ENCODE measurements around the gene IFT81.
"Not testable (repeated sequence)": the region's sequence is repeated elsewhere in the genome, so short reads cannot be mapped to it uniquely, and the experiment has no call there.

The IFT81 gene

GRCh38 chr12:110124269-110124995, at the start of gene IFT81:
IFT81 (plus strand) TSS chr12:110124357; CDS start chr12:110127381, 3,024 bp downstream.
- peak; percentile 26 for DNase-seq

- no peak for DNase-seq
These were observed 48.3 kb upstream of the IFT81 start for GRCh38 chr12:110075880-110076279.

DNA sequence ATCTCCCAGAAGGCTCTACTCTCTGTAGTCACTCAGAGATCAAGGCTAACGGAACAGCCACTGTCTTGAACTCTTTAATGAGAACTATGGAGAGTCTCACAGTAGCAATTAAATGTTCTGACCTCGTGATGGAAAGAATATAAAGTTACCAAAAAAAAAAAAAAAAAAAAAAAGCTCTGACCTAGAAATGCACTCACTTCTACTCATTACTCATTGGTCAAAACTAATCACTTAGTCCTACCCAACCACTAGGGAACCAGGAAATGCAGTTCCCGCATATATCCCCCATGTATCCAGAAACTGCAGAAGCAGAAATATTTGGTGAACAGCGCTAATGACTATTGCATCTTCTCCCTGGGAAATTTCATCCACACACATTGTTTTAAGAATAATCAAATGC, 46.4 kb upstream of the IFT81 start:
- no peak for DNase-seq

DNA sequence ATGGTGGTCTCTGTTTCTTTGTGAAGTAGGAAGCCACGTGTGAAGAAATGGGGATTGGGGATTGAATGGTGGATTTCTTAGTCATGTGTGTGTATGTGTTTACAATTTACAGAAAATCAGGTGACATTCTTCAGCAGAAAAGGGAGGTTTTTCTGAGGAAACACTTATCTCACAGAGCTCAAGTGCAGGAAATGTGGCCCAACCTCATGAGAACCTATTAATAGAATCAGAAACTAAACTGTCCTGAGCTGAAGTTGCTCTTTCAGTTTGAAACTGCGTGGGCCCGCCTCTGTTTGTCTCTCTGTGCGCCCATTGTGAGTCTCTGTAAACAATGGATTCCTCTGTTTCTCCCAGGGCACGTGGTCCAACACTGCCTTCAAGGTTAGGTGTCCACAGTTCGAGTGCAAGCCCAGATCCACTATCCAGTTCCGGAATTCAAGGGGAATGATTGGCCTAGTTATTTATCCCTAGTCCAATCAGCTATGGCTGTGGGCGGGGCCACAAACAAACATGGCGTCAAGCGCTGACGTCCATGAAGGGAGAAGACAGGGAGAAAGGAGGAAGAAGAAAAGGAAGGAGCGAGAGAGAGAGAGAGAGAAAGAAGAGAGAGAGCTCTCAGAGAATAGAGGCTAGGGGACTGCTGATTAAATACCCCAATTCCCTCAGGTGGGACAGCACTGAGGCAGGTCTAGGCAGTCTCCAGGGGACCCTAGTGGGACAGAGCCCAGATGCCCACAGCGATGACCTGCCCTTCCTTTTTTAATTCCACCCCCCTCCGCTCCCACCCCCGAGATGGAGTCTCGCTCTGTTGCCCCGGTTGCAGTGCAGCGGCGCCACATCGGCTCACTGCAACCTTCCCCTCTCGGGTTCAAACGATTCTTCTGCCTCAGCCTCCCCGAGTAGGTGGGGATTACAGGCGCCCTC, 44.4 kb upstream of the IFT81 start:
- DNase-seq = no peak

DNA sequence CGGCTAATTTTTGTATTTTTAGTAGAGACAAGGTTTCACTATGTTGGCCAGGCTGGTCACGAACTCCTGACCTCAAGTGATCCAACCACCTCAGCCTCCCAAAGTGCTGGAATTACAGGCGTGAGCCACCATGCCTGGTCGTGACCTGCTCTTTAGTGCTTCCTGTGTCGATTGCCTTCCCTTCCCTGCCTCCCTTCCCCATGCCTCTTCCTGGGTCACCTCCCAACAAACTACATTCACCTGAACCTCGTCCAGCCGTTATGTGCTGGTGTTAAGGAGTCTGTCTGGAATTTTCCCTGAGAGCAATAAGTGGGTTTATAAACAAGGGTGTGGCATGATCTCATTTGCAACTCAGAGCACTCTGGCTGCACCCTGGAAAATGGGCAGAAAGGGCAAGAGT, 43.7 kb upstream of the IFT81 start:
- no peak for DNase-seq

DNA sequence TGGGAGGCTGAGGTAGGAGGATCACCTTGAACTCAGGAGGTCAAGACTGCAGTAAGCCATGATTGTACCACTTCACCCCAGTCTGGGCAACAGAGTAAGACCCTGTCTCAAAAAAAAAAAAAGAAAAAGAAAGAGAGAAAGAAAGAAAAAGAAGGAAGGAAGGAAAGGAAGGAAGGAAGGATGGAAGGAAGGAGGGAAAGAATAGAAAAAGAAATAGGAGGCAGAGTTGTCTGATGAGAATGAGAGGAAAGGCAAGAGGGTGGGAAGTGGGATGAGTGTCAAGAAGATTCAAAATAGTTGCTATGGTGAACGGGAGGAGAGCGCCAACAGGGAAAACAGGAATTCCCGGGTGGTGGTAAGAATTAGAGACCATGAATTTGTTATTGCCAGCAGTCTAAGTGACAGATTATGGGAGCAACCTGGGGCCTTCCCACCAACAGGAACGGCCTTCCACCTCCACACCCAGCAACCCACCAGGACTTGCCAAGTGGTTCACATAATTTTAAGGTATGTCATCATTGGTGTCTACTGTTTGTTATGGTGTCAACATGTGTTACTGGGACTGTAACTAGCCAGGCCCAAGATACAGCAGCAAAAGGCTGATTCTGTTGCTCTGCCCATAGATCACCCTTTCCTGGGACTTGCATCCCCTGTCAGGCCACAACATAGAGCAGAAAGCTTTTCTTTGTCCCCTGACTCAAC, 39.7 kb upstream of the IFT81 start:
- no peak for DNase-seq

DNA sequence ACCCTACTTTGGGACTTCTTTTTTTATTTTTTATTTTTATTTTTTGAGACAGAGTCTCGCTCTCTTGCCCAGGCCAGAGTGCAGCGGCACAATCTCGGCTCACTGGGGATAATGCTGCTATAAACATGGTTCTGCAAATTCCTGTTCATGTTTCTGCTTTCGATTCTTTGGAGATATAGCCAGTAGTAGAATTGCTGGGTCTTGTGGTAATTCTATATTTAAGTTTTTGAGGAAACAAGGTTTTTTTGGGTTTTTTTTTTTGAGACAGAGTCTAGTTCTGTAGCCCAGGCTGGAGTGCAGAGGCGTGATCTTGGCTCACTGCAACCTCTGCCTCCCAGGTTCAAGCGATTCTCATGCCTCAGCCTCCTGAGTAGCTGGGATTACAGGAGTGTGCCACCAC, 35.9 kb upstream of the IFT81 start:
- DNase-seq = not testable (repeated sequence)

DNA sequence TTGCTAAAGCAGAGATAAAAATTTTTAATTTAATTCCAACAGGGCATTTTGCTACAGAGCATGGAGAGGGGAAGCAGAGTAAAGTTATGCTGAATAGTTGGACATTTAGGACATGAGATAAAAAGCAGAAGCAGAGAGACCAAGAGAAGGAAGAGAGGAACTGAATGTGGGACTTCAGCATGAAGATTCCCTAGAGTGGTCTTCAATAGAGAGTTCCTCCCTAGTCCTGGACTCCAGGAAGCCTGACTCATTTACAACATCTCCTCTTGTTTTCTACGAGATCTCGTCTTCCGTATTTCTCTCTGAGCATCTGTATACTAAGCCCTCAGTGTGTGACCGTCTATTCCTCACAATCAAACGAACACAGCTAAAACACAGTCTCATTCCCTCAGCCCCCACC, 35.2 kb upstream of the IFT81 start:
- DNase-seq = no peak

- DNase-seq = no peak
These were observed 33.7 kb upstream of the IFT81 start for GRCh38 chr12:110090266-110091135.

DNA sequence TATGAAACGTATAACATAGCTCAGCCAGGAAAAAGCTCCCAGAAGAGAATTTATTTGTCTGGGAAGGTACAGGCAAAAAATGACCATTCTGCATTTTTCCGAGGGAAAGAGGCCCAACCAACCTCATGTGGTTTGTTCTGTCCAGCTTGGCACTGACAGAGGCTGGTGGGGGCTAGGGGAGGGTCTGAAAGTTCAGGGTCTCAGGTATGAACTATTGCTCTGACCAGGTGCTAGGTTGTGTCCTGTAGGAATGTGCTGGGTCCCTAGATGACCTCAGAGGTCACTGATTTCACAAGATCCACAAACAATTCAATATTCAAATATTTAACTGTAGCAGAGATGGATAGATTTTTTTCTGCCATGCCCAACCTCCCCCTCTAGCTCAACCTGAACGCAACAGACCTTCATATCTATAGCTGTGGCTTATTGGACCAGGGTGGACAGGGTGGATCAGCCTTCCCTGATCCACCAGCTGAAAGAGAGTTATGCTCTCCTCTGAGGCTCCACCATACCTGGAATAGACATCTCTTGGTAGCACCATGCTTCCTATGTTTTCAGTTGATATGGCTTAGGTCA, 32.9 kb upstream of the IFT81 start:
- no peak for DNase-seq

- no peak for DNase-seq
These were observed 30.4 kb upstream of the IFT81 start for GRCh38 chr12:110093631-110094311.

DNA sequence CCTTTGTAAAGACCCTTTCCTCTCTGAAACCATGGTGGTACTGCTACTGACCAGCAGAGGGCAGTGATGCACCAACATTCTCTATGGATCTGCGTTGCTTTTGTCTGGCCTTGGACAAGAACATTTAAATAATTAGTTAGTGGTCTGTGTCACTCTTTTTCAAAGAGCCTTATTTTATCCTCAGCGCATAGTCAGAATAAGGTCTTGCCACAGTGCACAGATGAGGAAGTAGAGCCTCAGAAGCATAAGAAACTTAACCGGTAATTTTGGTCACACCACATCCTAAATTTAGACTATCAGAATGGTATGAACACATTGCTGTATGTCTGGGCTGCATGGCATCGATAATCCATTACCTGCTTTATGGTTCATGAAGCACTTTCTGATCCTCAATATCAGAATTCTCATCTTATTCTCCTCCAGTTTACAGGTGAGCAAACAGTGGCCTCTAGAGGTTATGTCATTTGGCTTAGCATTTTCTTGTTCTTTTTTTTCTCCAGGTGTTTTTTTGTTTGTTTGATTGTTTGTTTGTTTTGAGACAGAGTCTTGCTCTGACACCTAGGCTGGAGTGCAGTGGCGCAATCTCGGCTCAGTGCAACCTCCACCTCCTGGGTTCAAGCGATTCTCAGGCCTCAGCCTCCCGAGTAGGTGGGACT, 23.7 kb upstream of the IFT81 start:
- peak; percentile 36 for DNase-seq

- DNase-seq = no peak
These were observed 21.9 kb upstream of the IFT81 start for GRCh38 chr12:110102255-110102654.

GRCh38 chr12:110104188-110105094, 19.7 kb upstream of the IFT81 start:
- no peak for DNase-seq

DNA sequence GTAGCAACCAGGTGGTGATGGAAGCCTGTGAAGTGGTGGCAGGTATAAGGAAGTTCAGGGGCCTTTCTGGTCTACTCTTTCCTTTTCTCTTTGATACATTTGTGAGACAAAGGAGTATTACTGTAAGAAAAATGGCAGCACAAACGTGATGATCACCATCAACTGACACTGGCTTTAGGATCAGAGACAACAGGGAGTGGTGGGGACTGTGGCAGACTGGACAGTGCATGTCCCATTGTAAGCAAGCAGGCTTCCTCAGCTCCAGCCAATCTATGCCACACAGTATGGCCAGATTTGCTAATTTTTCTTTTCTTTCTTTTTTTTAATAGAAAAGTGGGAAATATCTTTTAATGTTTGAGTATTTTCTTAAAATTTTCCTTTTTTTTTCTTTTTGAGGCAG, 19.0 kb upstream of the IFT81 start:
- DNase-seq = no peak

DNA sequence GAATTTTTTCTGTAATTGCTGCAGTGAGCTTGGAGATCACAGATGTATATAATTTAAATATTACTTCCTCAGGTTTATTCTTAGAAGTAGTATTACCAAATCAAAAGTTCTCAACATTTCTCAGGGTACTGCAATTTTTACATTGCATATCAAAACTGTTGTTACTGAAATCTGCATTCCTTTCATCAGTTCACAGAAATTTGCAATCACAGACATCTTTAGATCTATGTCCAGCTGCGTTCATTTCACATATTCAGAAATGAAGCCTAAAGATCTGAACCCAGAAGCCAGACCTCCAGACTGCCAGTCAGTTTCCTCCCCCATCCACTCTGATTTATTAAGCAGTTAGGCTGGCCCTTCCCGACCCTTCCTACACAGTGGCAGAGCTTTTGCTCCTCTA, 18.2 kb upstream of the IFT81 start:
- no peak for DNase-seq

GRCh38 chr12:110107369-110108281, 16.5 kb upstream of the IFT81 start:
- DNase-seq = no peak

GRCh38 chr12:110108309-110109036, 15.7 kb upstream of the IFT81 start:
- no peak for DNase-seq
